Left lung (tissue), 10 donors: ENCODE measurements around the gene MPP2. TPM values are rescaled to one million over a fixed set of nuclear protein-coding genes. Genes with fewer than 3 reads are reported as not detected.

Experiments used
- ATAC-seq: fragments of 200-7000 bp; cut with Tn5 transposase; one replicate; pipeline ENCODE4 v1.9.1; 2020; ENCODE audit warnings: moderate library complexity
- DNase-seq, 4 donors: peaks; one replicate each; pipeline ENCODE4 v3.0.0-alpha.2; 2013 to 2020
- H3K27ac ChIP-seq, 2 donors: fragments of 200-600 bp; sonication (generic) in 1 of 2; one replicate each; pipeline versions ENCODE4 v1.5.0 to v1.8.0; 2020 to 2021
- H3K27me3 ChIP-seq, 2 donors: fragments of 200-600 bp; sonication (generic) in 1 of 2; one replicate each; pipeline versions ENCODE4 v1.5.0 to v1.8.0; 2020 to 2021
- H3K36me3 ChIP-seq, 2 donors: fragments of 200-600 bp; sonication (generic) in 1 of 2; one replicate each; pipeline versions ENCODE4 v1.5.0 to v1.8.0; 2020 to 2021
- H3K4me1 ChIP-seq, 2 donors: fragments of 200-600 bp; one replicate each; pipeline ENCODE4 v1.8.0; 2021
- H3K4me3 ChIP-seq, 2 donors: fragments of 200-600 bp; sonication (generic) in 1 of 2; one replicate each; pipeline versions ENCODE4 v1.5.0 to v1.8.0; 2020 to 2021; ENCODE audit warnings: mild to moderate bottlenecking in 1 of 2
- H3K9me3 ChIP-seq, 2 donors: fragments of 200-600 bp; sonication (generic) in 1 of 2; one replicate each; pipeline versions ENCODE4 v1.5.0 to v1.8.0; 2020 to 2021
- CTCF ChIP-seq, 2 donors: fragments of 200-600 bp; sonication (generic) in 1 of 2; IDR thresholded peaks; one replicate each; pipeline versions ENCODE4 v1.5.0 to v1.8.0; 2021; ENCODE audit warnings: antibody characterized with exemption in 2 of 2
- intact Hi-C, 2 donors: fragments of 100-400 bp; cut with DNase I; formaldehyde crosslinking; loops; one replicate each; pipeline versions ENCODE4 v1.11.2 to v1.14.2; 2022
- polyA plus RNA-seq, 6 donors: library from polyadenylated mRNA; unstranded; fragments of 120-200 nt; gene quantifications; one replicate each; pipeline ENCODE4 v1.2.1, GENCODE V29; 2013; ENCODE audit not compliant: insufficient read length in 6 of 6
- total RNA-seq, 2 donors: library from RNA; stranded (reverse); fragmentation: NEBNext Ultra II Directional; extraction: Animal tissue kit (Norgen Biotek cat#: 25700); gene quantifications; one replicate each; pipeline ENCODE4 v1.2.1, GENCODE V29; 2021
- donor health status: DM: no; HTN: yes; CAD: no.
- donor health status: DM: no; HTN: no; CAD: no.

Gene MPP2
- total and polyA plus RNA-seq, 8 donors, result 1.5 to 4.9 (median 4.5) TPM

- H3K4me3 ChIP-seq, result no peak overlapping the region
- intact Hi-C loops, result no loop called here
- peaks cover 0 to 9% of the 10 kb centered on the region in 2 donors for H3K27me3 ChIP-seq
- no peaks in the 10 kb centered on the region for H3K4me1 ChIP-seq
- DNase-seq (no peak), ATAC-seq (no peak)
- H3K27ac ChIP-seq, result no peak overlapping the region
- H3K36me3 ChIP-seq, result no peaks in the 10 kb centered on the region
- no peaks in the 10 kb centered on the region for H3K9me3 ChIP-seq
- TF ChIP-seq CTCF (IDR thresholded peaks at IDR 0.05), result no peak
Observed at GRCh38 chr17:43861960-43862359, 45.4 kb downstream of the MPP2 start.

- H3K4me3 ChIP-seq, result no peak overlapping the region
- ATAC-seq, result no peak
- intact Hi-C loops, result no loop called here
- H3K36me3 ChIP-seq, result no peaks in the 10 kb centered on the region
- no peak for DNase-seq
- peaks cover 0 to 10% of the 10 kb centered on the region in 2 donors for H3K27me3 ChIP-seq
- no peak overlapping the region for H3K27ac ChIP-seq
- H3K9me3 ChIP-seq, result no peaks in the 10 kb centered on the region
- H3K4me1 ChIP-seq, result no peaks in the 10 kb centered on the region
- no peak for TF ChIP-seq CTCF (IDR thresholded peaks at IDR 0.05)
Observed at GRCh38 chr17:43860927-43861622, 46.3 kb downstream of the MPP2 start.

GRCh38 chr17:43860077-43860725, 47.1 kb downstream of the MPP2 start:
- no peak overlapping the region for H3K27ac ChIP-seq
- H3K36me3 ChIP-seq, result no peaks in the 10 kb centered on the region
- ATAC-seq (no peak), DNase-seq (no peak)
- H3K4me3 ChIP-seq, result no peak overlapping the region
- intact Hi-C loops, result no loop called here
- TF ChIP-seq CTCF (IDR thresholded peaks at IDR 0.05), result no peak
- no peaks in the 10 kb centered on the region for H3K9me3 ChIP-seq
- H3K27me3 ChIP-seq, result peaks cover 0 to 10% of the 10 kb centered on the region in 2 donors
- H3K4me1 ChIP-seq, result no peaks in the 10 kb centered on the region

- ATAC-seq, result no peak
- no peak for DNase-seq
- no peak for TF ChIP-seq CTCF (IDR thresholded peaks at IDR 0.05)
- H3K4me1 ChIP-seq, result no peaks in the 10 kb centered on the region
- H3K27me3 ChIP-seq, result peaks cover 0 to 17% of the 10 kb centered on the region in 2 donors
- no peak overlapping the region for H3K4me3 ChIP-seq
- no peaks in the 10 kb centered on the region for H3K9me3 ChIP-seq
- intact Hi-C loops, result no loop called here
- H3K27ac ChIP-seq, result peak overlapping the region in 1 of 2 donors; percentile 41
- H3K36me3 ChIP-seq, result no peaks in the 10 kb centered on the region
Observed at GRCh38 chr17:43857957-43858600, 49.3 kb downstream of the MPP2 start.

- TF ChIP-seq CTCF (IDR thresholded peaks at IDR 0.05), result no peak
- H3K27ac ChIP-seq, result no peak overlapping the region
- no peaks in the 10 kb centered on the region for H3K9me3 ChIP-seq
- DNase-seq, result no peak
- intact Hi-C loops, result no loop called here
- no peaks in the 10 kb centered on the region for H3K36me3 ChIP-seq
- H3K4me1 ChIP-seq, result no peaks in the 10 kb centered on the region
- H3K4me3 ChIP-seq, result no peak overlapping the region
- no peak for ATAC-seq
- peaks cover 0 to 17% of the 10 kb centered on the region in 2 donors for H3K27me3 ChIP-seq
Observed at GRCh38 chr17:43857141-43857540, 50.2 kb downstream of the MPP2 start.
